Heart right ventricle (tissue), 16 donors: Measurements from ENCODE around the gene NOA1. TPM values are rescaled to one million over a fixed set of nuclear protein-coding genes. Genes with fewer than 3 reads are reported as not detected.

Experiments
- ATAC-seq, 8 donors: fragments of 200-7000 bp; cut with Tn5 transposase; one replicate each; pipeline ENCODE4 v1.9.1; 2020; ENCODE audit warnings: mild to moderate bottlenecking in 8 of 8, moderate library complexity in 8 of 8, moderate number of reproducible peaks in 1 of 8
- DNase-seq, 2 donors: peaks; one replicate each; pipeline ENCODE4 v3.0.0-alpha.2; 2020
- H3K27ac ChIP-seq, 10 donors: fragments of 200-600 bp; sonication (generic) in 2 of 10; one replicate each; pipeline versions ENCODE4 v1.5.0 to v1.8.0; 2020 to 2022; ENCODE audit warnings: mild to moderate bottlenecking in 3 of 10
- H3K27me3 ChIP-seq, 7 donors: fragments of 200-600 bp; one replicate each; pipeline ENCODE4 v1.8.0; 2021 to 2022; ENCODE audit warnings: mild to moderate bottlenecking in 2 of 7
- H3K36me3 ChIP-seq, 9 donors: fragments of 200-600 bp; sonication (generic) in 1 of 9; one replicate each; pipeline versions ENCODE4 v1.5.0 to v1.8.0; 2020 to 2022; ENCODE audit warnings: mild to moderate bottlenecking in 2 of 9
- H3K4me1 ChIP-seq, 9 donors: fragments of 200-600 bp; sonication (generic) in 1 of 9; one replicate each; pipeline versions ENCODE4 v1.5.0 to v1.8.0; 2020 to 2022; ENCODE audit warnings: mild to moderate bottlenecking in 4 of 9
- H3K4me3 ChIP-seq, 10 donors: fragments of 200-600 bp; sonication (generic) in 2 of 10; one replicate each; pipeline versions ENCODE4 v1.5.0 to v1.8.0; 2020 to 2022; ENCODE audit warnings: mild to moderate bottlenecking in 7 of 10, moderate library complexity in 2 of 10
- H3K9me3 ChIP-seq, 11 donors: fragments of 200-600 bp in 10 of 11; sonication (generic) in 2 of 11; one replicate each; pipeline versions ENCODE4 v1.5.0 to v1.8.0; 2013 to 2022; ENCODE audit warnings: mild to moderate bottlenecking in 2 of 11, control low read depth in 1 of 11, moderate library complexity in 1 of 11
- CTCF ChIP-seq, 9 donors: fragments of 200-600 bp; sonication (generic) in 2 of 9; IDR thresholded peaks; one replicate each; pipeline versions ENCODE4 v1.5.0 to v1.8.0; 2021 to 2022; ENCODE audit warnings: antibody characterized with exemption in 9 of 9, mild to moderate bottlenecking in 5 of 9, moderate library complexity in 1 of 9
- WGBS, 2 donors: extraction: QIAGEN DNeasy Blood & Tissue Kit; methylation state at CpG; one replicate each; pipeline ENCODE4 v1.1.7; 2013; ENCODE audit warnings: inconsistent platforms in 1 of 2; 5-methylcytosine and 5-hydroxymethylcytosine counted together
- intact Hi-C, 10 donors: fragments of 100-400 bp; cut with DNase I; formaldehyde crosslinking; loops; one replicate each; pipeline versions ENCODE4 v1.11.1 to v1.14.2; 2022
- polyA plus RNA-seq, 2 donors: library from polyadenylated mRNA; stranded (reverse); fragments of 200-250 nt; gene quantifications; one replicate each; pipeline ENCODE4 v1.2.3, GENCODE V29; 2013
- total RNA-seq, 10 donors: library from RNA; stranded (reverse); fragmentation: NEBNext Ultra II Directional in 3 of 10; extraction: Animal tissue kit (Norgen Biotek cat#: 25700) in 3 of 10; gene quantifications; one replicate each; pipeline versions ENCODE4 v1.2.1 to v1.2.4, GENCODE V29; 2021 to 2023
- donor health status: Arrhythmogenic right ventricular cardiomyopathy.
- donor health status: ischemic (EF 13 %, LVEDD 7.1; RV severe dilation, severe dysfunction).
- donor health status: healthy with polysubstance abuse.
- donor health status: DM: no; HTN: yes; CAD: no.
- donor health status: DM: no; HTN: no; CAD: no.
- donor health status: ischemic (EF 25% LVEDD 6.9; RV normal size, moderate dysfunction).
- donor health status: ischemic (EF 25% LVEDD 5.7; RV mildly dilated, moderate dysfunction).
- donor health status: healthy.
- donor health status: DM: yes; HTN: yes; CAD: no.
- donor health status: Ischemic cardiomyopathy.
- donor health status: ischemic (EF 35%, LVEDD 5.7; RV mildly dilated, moderate dysfunction).
- donor health status: nonischemic (EF 11% LVEDD 7.7; RV severe dilation, severe dysfunction).
- donor health status: DM: yes; HTN: yes; CAD: no.
- donor health status: PGD.
- donor health status: ischemic (EF 29% LVEDD 5.4; RV normal size, mild dysfunction).
- donor health status: nonischemic (EF 23%, LVEDD 6.1; RV moderate dilation, normal function).

NOA1 gene
- total and polyA plus RNA-seq, 12 donors, result 3.6 to 14.7 (median 12.4) TPM

GRCh38 chr4:56959100-56959499, 18.3 kb downstream of the NOA1 start:
- intact Hi-C loops, result loop anchor here in 1 of 10 donors (5.0 kb wide), 1 partner anchor 47 kb away; no protein-coding TSS in a partner anchor
- H3K9me3 ChIP-seq, result no peaks in the 10 kb centered on the region
- H3K36me3 ChIP-seq, result peaks cover 0 to 38% (median 16%) of the 10 kb centered on the region in 9 donors
- 74 to 76% methylated on average over 1 of the region's 1 CpG for WGBS, 2 donors
- peaks cover 0 to 17% (median 7%) of the 10 kb centered on the region in 9 donors for H3K4me1 ChIP-seq
- H3K27ac ChIP-seq, result peak overlapping the region in 1 of 10 donors; percentile 53
- H3K4me3 ChIP-seq, result no peak overlapping the region
- DNase-seq (no peak), ATAC-seq (no peak)
- H3K27me3 ChIP-seq, result no peaks in the 10 kb centered on the region
- no peak for TF ChIP-seq CTCF (IDR thresholded peaks at IDR 0.05)

- peak overlapping the region in 4 of 10 donors; percentile 8 to 21 (median 16) for H3K4me3 ChIP-seq
- intact Hi-C loops, result loop anchor here in 1 of 10 donors (5.0 kb wide), 1 partner anchor 46 kb away; no protein-coding TSS in a partner anchor
- peak overlapping the region in 6 of 10 donors; percentile 17 to 60 (median 40) for H3K27ac ChIP-seq
These were observed 19.3 kb downstream of the NOA1 start for GRCh38 chr4:56958111-56958517.

GRCh38 chr4:56953680-56954520, 23.5 kb downstream of the NOA1 start:
- Histone ChIP-seq H3K4me3 (no peak overlapping the region), H3K4me1 (peaks cover 0 to 14% (median 5%) of the 10 kb centered on the region in 9 donors), H3K27ac (no peak overlapping the region), H3K9me3 (no peaks in the 10 kb centered on the region), H3K36me3 (no peaks in the 10 kb centered on the region), H3K27me3 (no peaks in the 10 kb centered on the region)
- WGBS, 2 donors, result 91 to 94% methylated on average over 9 of the region's 9 CpGs
- no peak for TF ChIP-seq CTCF (IDR thresholded peaks at IDR 0.05)
- ATAC-seq, result no peak
- intact Hi-C loops, result no loop called here
- no peak for DNase-seq

More at GRCh38 chr4:56958111-56958517, 19.3 kb downstream of the NOA1 start:
- DNase-seq (peak; percentile 76 to 86), ATAC-seq (peak; percentile 90 to 99 (median 96))
- no peak for TF ChIP-seq CTCF (IDR thresholded peaks at IDR 0.05)
- H3K9me3 ChIP-seq, result no peaks in the 10 kb centered on the region
- H3K27me3 ChIP-seq, result no peaks in the 10 kb centered on the region
- WGBS, 2 donors, result 33 to 38% methylated on average over 7 of the region's 7 CpGs
- H3K4me1 ChIP-seq, result peaks cover 0 to 17% (median 7%) of the 10 kb centered on the region in 9 donors
- H3K36me3 ChIP-seq, result peaks cover 0 to 28% (median 9%) of the 10 kb centered on the region in 9 donors

GRCh38 chr4:56941403-56941802, 36.0 kb downstream of the NOA1 start:
- Histone ChIP-seq H3K36me3 (peaks cover 0 to 40% (median 11%) of the 10 kb centered on the region in 9 donors), H3K27me3 (no peaks in the 10 kb centered on the region), H3K9me3 (no peaks in the 10 kb centered on the region), H3K4me3 (no peak overlapping the region), H3K27ac (no peak overlapping the region), H3K4me1 (peaks cover 0 to 6% (median 0%) of the 10 kb centered on the region in 9 donors)
- no peak for DNase-seq
- ATAC-seq, result no peak
- TF ChIP-seq CTCF (IDR thresholded peaks at IDR 0.05), result no peak
- intact Hi-C loops, result no loop called here
- 74 to 81% methylated on average over 3 of the region's 3 CpGs for WGBS, 2 donors
